DOHH2 (cell line): ENCODE measurements around the gene SLC9A9.

ENCODE experiments used
- H3F3A ChIP-seq: fragments of 200-600 bp; sonication (generic), shearing (Covaris generic); 2 replicates; pipeline ENCODE4 v1.6.0; 2016; ENCODE audit warnings: antibody characterized with exemption, mild to moderate bottlenecking; ENCODE audit not compliant: control insufficient read depth, insufficient read depth
- H3K27ac ChIP-seq: fragments of 200-600 bp; sonication (generic); 2 replicates; pipeline ENCODE4 v1.5.1; 2014; ENCODE audit warnings: low read depth, mild to moderate bottlenecking, low read length, moderate library complexity
- H3K27me3 ChIP-seq: fragments of 200-600 bp; sonication (generic); 2 replicates; pipeline ENCODE4 v1.6.1; 2014; ENCODE audit warnings: mild to moderate bottlenecking, low read length, mixed read lengths; ENCODE audit not compliant: control insufficient read depth
- H3K36me3 ChIP-seq: fragments of 200-600 bp; sonication (generic); 2 replicates; pipeline ENCODE4 v1.6.1; 2014; ENCODE audit warnings: mild to moderate bottlenecking, low read length, moderate library complexity, mixed read lengths; ENCODE audit not compliant: control insufficient read depth
- H3K4me1 ChIP-seq: fragments of 200-600 bp; sonication (generic); 2 replicates; pipeline ENCODE4 v1.6.1; 2014; ENCODE audit warnings: mild to moderate bottlenecking, low read length, mixed read lengths; ENCODE audit not compliant: control insufficient read depth
- H3K4me2 ChIP-seq: fragments of 200-600 bp; sonication (generic); 2 replicates; pipeline ENCODE4 v1.6.0; 2014; ENCODE audit warnings: mild to moderate bottlenecking, low read length, moderate library complexity
- H3K4me3 ChIP-seq: fragments of 200-600 bp; sonication (generic); 2 replicates; pipeline ENCODE4 v1.5.1; 2014; ENCODE audit warnings: mild to moderate bottlenecking, low read length, mixed read lengths
- H3K79me2 ChIP-seq: fragments of 200-600 bp; sonication (generic); 2 replicates; pipeline ENCODE4 v1.6.1; 2014; ENCODE audit warnings: mild to moderate bottlenecking, low read length, mixed read lengths; ENCODE audit not compliant: control insufficient read depth
- H3K9me2 ChIP-seq: fragments of 200-600 bp; sonication (generic); replicated peaks from 2 replicates; pipeline ENCODE4 v1.6.1; 2014; ENCODE audit warnings: mild to moderate bottlenecking, low read length, mixed read lengths; ENCODE audit not compliant: control insufficient read depth
- H3K9me3 ChIP-seq: fragments of 200-600 bp; sonication (generic); 2 replicates; pipeline ENCODE4 v1.6.1; 2014; ENCODE audit warnings: antibody characterized with exemption, low read length, mixed read lengths; ENCODE audit not compliant: control insufficient read depth, insufficient read depth
- H4K20me1 ChIP-seq: fragments of 200-600 bp; sonication (generic); 2 replicates; pipeline ENCODE4 v1.6.0; 2014; ENCODE audit warnings: low read depth, mild to moderate bottlenecking, antibody characterized with exemption, low read length, moderate library complexity; ENCODE audit not compliant: control insufficient read depth, insufficient read depth
- EZH2phosphoT487 ChIP-seq: fragments of 200-600 bp; sonication (generic); IDR thresholded peaks from 2 replicates; pipeline ENCODE4 v1.6.1; 2017; ENCODE audit warnings: borderline replicate concordance, mild to moderate bottlenecking, antibody characterized with exemption, low read length, moderate library complexity, mixed read lengths
- TF ChIP-seq, protein P1 (sequence below): fragments of 200-600 bp; sonication (generic); IDR thresholded peaks from one replicate; pipeline ENCODE4 v1.5.1; 2014; ENCODE audit warnings: antibody characterized with exemption, mild to moderate bottlenecking, low read depth, low read length; ENCODE audit not compliant: poor library complexity, severe bottlenecking

SLC9A9 gene

DNA sequence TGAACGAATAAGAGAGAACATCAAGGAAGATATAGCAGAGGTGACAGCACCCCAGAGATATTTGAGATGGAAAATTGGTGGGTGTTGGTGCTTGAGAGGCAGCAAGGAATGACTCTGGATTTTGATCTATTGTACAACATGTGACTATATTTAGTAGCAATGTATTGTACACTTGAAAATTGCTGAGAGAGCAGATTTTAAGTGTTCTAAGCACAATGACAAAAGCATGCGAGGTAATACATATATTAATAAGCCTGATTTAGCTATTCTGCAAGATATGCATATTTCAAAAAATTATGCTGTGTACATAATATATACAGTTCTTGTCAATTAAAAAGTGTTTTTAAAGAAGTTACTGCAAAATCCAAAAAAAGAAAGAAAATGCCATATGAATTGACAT is 194.3 kb downstream of the SLC9A9 start:
- Histone ChIP-seq H3K36me3 (no peaks in the 10 kb centered on the region), H3F3A (no peaks in the 10 kb centered on the region), H4K20me1 (no peaks in the 10 kb centered on the region), H3K27ac (no peak overlapping the region), H3K9me3 (no peaks in the 10 kb centered on the region), H3K79me2 (no peaks in the 10 kb centered on the region), H3K27me3 (no peaks in the 10 kb centered on the region), H3K4me3 (no peak overlapping the region), H3K4me1 (no peaks in the 10 kb centered on the region), H3K9me2 (no peaks in the 10 kb centered on the region), H3K4me2 (no peak overlapping the region)
- TF ChIP-seq, protein P1, sequence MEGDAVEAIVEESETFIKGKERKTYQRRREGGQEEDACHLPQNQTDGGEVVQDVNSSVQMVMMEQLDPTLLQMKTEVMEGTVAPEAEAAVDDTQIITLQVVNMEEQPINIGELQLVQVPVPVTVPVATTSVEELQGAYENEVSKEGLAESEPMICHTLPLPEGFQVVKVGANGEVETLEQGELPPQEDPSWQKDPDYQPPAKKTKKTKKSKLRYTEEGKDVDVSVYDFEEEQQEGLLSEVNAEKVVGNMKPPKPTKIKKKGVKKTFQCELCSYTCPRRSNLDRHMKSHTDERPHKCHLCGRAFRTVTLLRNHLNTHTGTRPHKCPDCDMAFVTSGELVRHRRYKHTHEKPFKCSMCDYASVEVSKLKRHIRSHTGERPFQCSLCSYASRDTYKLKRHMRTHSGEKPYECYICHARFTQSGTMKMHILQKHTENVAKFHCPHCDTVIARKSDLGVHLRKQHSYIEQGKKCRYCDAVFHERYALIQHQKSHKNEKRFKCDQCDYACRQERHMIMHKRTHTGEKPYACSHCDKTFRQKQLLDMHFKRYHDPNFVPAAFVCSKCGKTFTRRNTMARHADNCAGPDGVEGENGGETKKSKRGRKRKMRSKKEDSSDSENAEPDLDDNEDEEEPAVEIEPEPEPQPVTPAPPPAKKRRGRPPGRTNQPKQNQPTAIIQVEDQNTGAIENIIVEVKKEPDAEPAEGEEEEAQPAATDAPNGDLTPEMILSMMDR = no peak
- no peak for TF ChIP-seq EZH2phosphoT487

DNA sequence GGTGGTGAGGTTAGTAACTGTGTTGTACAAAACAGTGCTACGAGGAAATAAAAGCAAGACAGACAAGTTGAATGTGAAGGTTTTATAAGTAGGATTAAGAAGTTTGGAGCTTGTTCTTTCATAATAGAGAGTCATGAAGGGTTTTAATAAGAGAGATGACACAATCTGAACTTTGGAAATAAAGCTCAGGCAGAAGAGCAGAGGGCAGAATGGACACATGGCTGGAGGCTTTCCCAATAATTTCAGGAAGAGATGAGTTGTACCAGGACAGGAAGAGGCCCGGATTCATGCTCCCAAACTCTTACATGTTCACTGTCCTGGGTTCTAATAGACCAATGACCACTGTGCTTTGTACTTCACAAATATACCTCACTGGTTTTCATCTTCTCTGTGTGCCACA is 194.8 kb downstream of the SLC9A9 start:
- H3F3A ChIP-seq = no peaks in the 10 kb centered on the region
- H3K27ac ChIP-seq = no peak overlapping the region
- no peaks in the 10 kb centered on the region for H3K36me3 ChIP-seq
- H3K79me2 ChIP-seq = no peaks in the 10 kb centered on the region
- no peaks in the 10 kb centered on the region for H3K27me3 ChIP-seq
- no peaks in the 10 kb centered on the region for H3K4me1 ChIP-seq
- H4K20me1 ChIP-seq = no peaks in the 10 kb centered on the region
- H3K4me2 ChIP-seq = no peak overlapping the region
- H3K4me3 ChIP-seq = no peak overlapping the region
- TF ChIP-seq, protein P1 = no peak
- TF ChIP-seq EZH2phosphoT487 = no peak
- H3K9me2 ChIP-seq = no peaks in the 10 kb centered on the region
- no peaks in the 10 kb centered on the region for H3K9me3 ChIP-seq

DNA sequence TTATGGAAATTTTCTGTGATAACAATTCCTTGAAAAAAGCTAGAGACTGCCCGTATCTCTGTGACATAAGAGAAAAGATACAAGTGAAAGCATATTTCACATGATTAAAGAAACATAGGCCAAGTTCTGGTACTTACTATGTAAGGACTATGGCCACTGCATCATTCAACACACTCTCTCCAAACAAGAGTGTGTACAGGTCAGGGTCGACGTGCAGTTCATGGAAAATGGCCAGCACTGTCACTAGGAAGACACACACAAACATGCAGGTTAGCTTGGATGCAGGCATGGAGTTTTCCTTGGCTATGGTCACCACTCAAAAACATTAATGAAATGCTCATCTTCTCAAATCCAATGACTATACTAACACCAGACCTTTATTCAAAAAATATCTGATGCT is 196.2 kb downstream of the SLC9A9 start:
- TF ChIP-seq, protein P1 = no peak
- TF ChIP-seq EZH2phosphoT487 = no peak
- Histone ChIP-seq H3K4me3 (no peak overlapping the region), H3K9me2 (no peaks in the 10 kb centered on the region), H3K27ac (no peak overlapping the region), H3K4me1 (no peaks in the 10 kb centered on the region), H3K9me3 (no peaks in the 10 kb centered on the region), H3K79me2 (no peaks in the 10 kb centered on the region), H3F3A (no peaks in the 10 kb centered on the region), H3K4me2 (no peak overlapping the region), H3K36me3 (no peaks in the 10 kb centered on the region), H4K20me1 (no peaks in the 10 kb centered on the region), H3K27me3 (no peaks in the 10 kb centered on the region)

DNA sequence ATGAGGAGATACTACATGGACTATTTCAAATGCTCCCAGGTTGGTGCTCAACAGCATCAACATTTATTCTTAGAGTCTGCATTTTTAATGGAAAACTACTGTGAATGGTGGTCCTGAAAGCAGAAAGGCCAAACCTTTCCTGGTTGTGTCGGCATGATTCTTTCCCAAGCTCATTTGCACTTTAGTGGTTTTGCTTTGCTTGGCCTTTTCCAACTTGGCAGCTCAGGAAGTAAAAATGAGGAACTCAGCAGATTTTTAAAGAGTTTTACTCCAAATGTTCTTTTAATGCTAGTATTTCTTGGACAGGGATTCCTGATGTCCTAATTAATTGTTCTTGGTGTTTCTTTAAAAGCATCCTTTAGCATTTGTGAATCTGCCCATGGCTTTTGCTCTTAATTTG is 197.4 kb downstream of the SLC9A9 start:
- Histone ChIP-seq H3K36me3 (no peaks in the 10 kb centered on the region), H3F3A (no peaks in the 10 kb centered on the region), H3K27me3 (no peaks in the 10 kb centered on the region), H3K79me2 (no peaks in the 10 kb centered on the region), H3K4me1 (no peaks in the 10 kb centered on the region), H3K27ac (no peak overlapping the region), H3K4me3 (no peak overlapping the region), H3K9me2 (no peaks in the 10 kb centered on the region), H3K9me3 (no peaks in the 10 kb centered on the region), H4K20me1 (no peaks in the 10 kb centered on the region), H3K4me2 (no peak overlapping the region)
- no peak for TF ChIP-seq EZH2phosphoT487
- TF ChIP-seq, protein P1 = no peak
